Fibroblast of skin of left quadriceps (primary cell): ENCODE results near the gene MACC1.

ENCODE experiments used
- DNase-seq, 2 experiments: peaks; one replicate each; pipeline ENCODE4 v3.0.0-alpha.2; 2013; ENCODE audit warnings: low read depth in 2 of 2

MACC1 gene, protein sequence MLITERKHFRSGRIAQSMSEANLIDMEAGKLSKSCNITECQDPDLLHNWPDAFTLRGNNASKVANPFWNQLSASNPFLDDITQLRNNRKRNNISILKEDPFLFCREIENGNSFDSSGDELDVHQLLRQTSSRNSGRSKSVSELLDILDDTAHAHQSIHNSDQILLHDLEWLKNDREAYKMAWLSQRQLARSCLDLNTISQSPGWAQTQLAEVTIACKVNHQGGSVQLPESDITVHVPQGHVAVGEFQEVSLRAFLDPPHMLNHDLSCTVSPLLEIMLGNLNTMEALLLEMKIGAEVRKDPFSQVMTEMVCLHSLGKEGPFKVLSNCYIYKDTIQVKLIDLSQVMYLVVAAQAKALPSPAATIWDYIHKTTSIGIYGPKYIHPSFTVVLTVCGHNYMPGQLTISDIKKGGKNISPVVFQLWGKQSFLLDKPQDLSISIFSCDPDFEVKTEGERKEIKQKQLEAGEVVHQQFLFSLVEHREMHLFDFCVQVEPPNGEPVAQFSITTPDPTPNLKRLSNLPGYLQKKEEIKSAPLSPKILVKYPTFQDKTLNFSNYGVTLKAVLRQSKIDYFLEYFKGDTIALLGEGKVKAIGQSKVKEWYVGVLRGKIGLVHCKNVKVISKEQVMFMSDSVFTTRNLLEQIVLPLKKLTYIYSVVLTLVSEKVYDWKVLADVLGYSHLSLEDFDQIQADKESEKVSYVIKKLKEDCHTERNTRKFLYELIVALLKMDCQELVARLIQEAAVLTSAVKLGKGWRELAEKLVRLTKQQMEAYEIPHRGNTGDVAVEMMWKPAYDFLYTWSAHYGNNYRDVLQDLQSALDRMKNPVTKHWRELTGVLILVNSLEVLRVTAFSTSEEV

DNA sequence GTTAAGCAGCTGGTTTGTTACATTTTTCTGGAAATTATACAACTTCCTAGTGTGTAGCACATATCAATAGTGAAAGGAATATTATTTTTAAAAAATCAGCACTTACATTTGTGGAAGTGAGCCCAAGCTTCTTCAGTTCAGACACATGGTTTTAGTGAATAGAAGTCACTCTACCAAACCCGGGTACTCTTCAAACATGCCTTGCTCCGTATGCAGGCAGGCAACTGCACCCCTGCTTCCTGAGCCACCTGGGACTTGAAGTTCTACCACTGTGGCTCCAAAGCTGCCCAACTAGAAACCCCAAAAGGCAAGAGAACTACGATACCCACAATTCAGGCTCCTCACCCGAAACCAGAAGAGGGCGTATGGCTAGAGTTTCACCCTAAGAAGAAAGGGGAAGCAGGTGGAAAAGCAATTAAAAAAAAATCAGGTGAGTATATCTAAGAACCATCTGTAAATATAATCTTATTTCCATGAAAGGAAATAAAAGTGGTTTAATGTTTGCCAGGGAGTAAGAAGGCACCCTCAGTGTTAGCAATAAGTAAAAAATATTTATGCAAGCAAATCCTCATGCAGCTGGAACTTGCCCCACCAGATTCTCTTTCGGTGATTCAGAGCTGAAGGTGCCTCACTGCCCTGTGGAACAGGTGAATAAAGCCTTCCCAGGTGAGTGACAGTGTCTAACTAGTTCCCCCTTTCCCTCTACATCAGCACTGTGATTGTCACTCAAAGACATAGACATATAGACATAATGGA is at the start of gene MACC1:
Gene MACC1, minus strand, starts transcription at position 192 of the 756 bp plus-strand sequence. CDS start 55,522 bp downstream, outside the sequence.
- no peak for DNase-seq

DNA sequence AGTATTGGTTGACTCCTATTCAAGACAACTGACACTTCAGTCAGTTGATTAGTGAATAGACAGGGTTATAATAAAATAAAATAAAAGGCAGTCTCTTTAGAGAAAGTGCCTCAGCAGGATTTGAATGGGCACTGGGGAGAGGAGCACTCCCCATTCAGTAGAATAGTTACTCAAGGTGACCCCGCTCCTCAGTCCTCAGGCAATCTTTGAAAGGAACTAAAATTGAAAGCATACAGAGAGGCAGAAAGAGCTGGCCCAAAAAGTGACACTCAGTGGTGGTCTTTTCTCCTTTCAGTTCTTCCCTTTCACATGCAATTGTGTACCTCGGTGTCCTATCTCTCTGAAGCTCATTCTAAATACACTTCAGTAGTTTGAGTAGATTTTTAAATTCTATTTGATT is 47.4 kb upstream of the MACC1 start:
- no peak for DNase-seq

DNA sequence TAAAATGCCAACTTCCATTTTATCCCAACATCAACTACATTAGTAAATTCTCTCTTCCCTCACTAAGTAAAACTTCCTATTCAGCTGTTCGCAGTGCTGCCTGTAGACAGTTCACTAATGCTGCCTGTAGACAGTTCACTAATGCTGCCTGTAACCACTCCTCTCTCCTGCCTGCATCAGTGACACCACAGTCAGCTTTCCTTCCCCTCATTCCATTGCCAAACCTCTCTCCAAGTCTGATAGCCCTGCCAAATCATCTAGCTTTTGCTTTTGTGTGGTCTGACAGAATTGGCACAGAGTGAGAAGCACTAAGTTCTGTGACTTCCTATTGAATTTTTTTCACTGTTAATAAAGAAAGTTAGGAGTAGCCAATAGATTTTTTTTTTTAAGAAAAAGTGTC is 43.0 kb upstream of the MACC1 start:
- DNase-seq, result no peak

DNA sequence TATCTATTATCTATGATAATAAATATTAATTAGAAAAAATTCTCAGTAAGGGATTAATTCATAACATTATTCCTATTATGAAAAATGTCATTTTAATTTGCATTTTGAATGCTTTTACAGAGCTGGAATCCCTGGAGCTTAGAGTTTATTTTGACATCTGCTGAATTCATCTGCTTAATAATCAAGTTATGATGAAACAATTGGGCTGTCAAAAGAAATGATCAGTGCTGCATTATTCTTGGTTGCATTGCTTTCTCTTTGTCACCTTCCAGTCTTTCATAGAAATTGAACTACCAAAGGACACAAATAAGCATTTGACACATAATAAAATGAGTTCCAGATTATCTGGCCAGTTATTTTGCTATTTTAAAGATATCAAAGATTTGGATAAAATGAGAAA is 40.0 kb upstream of the MACC1 start:
- no peak for DNase-seq

DNA sequence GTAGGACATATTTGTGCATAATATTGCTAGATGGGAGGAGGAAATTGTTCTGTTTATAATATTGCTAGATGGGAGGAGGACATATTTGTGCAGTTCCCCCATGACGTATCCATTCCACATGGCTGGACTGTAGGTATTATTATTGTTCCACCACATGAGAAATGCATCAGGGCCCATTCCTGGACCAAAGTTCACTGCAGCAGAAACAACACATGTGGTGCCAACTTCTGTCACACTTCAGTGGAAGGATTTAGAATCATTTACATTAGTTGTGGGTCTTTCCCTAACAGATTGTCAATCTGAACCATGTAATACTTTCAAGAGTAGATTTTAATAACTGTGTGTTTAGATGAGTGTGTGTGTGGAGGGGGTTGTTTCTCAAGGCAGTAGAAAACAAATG is 32.7 kb upstream of the MACC1 start:
- no peak for DNase-seq

DNA sequence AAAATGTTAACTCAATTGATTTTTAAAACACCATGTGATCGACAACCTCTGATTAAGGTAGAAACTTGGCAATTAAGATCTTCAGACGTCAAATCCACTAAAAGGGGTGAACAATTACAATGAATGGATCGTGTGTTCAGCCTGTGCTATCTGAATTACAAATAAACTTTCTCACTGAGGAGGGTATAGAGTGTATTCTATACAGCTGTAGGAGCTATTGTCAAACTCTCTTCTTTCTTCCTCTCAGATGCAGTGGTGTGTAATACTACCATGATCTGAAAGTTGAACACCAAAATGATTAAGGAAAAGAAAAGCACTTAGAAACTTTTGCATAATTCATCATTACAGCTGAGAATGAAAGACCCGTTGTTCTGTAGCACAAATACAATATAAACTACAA is 32.2 kb upstream of the MACC1 start:
- no peak for DNase-seq

DNA sequence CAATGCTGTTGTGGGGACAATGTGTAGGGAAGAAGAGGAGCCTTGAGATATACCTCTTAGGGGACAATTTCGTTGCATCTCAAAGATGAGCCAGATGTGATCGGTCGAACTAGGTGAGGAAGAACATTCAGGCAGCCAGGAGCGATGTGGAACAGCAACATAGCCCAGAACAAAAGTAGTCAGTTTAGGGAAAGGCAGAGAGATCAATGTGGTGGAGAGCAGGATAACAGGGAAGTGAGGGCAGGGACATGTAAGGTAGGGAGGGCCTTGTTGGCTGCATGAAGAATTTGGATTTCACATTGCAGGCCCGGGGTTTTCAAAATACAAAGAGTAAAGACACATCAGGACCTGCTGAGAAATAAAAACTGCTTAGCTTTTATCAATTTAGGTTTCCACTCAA is 29.1 kb upstream of the MACC1 start:
- no peak for DNase-seq

DNA sequence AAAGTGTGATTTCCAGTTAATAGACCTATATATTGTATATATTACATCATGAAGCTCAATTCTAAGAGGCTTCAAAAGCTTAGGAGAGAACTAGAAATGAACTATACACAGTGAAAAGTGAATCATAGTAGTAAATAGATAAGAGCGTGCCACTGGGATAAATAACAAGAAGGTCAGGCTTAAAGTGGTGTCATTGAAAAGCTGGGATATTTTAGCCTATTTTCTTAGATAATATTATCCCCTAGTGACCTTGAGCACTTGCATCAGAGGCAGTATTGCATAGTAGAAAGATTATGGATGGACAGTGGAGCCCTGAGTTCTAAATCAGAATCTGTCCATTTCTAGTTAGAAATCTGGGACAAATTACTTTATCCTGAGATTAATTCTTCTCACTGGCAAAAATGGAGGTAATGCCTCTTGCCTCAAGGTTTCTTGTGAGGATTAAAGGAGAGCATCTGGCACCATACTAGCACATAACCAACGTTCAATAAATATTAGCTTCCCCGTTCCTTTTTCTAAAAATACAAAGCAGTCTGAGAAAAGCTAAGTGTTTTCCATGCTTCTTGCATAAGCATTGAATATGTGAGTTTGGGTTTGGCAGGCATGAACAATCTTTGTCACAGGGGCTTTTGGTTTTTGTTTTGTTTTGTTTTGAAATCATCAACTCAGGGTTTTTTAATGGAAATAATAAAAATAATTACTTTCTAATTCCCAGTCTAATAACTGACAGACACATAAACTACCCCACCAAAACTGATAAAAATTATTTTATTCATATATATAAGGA is 27.3 kb upstream of the MACC1 start:
- DNase-seq, result no peak

DNA sequence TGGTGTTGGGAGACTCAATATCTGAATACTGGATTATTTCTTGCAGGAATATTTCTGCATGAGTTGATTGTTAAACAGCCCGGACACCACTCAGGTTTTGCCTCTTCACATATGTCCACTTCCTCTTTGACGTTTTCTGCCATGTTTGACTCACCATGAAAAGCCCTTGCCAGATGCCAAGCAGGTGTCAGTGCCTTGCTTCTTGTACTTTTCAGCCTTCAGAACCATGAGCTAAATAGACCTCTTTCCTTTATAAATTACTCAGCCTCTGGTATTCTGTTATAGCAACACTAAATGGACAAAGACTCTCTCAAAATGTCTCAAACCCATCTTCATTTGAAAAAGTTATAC is 24.7 kb upstream of the MACC1 start:
- DNase-seq, result no peak

DNA sequence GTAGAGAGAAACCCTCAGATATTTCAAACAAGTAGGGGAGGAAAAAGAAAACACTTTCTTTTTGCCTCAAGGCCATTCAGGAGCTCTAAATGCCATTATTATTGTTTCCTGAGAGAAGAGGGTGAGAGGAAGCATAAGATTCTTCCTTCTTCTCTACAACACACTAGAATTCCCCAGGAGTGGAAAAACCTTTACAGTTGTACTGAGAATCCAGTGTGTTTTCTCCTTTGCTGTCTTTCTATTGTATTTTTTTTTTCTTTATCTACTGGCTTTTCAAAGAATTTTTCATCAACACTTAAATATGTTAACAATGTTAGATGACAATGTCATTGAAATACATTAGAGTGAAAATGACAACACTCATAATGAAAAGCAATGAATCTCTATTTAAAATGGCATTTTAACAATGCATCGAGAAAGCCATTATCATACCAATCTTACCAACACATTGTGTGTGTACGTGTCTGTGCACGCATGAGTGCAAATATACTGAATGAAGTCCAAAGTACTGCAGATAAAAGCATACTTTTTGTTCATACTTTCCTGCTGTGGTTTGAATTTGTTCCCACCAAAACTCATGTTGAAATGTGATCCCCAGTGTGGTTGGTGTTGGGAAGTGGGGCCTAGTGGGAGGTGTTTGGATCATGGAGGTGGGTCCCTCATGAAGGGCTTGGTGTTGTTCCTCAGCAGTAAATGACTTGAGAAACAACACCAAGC is 24.2 kb upstream of the MACC1 start:
- peak; percentile 94 to 95 for DNase-seq

DNA sequence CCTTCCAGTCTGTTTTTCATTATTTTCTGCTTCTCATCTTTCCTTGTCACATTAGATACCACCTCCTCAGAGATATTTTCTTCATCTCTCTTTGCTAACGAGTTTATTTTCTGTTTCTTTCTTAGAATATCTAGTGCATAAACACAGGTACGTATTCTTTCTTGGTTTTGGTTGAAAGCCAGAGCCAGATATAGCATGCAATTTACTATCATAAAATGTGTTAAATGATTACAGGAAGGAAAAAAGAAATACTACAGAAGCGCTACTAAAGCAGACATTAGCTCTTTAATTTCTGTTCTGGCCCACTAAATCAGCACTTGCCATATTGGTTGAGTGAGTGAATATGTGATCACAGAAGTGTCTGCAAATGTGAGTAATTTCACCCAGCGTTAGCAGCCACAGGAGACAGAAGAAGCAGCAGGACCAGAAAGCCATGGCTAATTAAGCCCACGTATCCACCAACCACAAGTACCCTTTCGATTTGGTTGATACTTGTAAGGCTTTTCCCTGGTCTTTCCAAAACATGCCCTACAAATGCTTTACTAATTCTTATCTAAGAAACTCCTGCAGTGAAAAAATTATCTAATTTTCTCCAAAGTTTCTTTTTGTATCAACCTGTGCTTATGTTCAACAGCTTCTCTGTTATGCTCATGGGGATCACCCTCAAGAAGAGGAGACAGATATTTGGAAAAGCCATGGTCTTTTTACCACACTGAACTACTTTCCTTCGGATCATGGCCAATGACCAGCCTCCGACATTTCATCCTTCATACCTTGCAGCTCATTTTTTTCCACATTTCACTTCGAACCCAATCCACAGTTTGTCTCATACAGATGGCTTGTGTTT is 23.1 kb upstream of the MACC1 start:
- no peak for DNase-seq

DNA sequence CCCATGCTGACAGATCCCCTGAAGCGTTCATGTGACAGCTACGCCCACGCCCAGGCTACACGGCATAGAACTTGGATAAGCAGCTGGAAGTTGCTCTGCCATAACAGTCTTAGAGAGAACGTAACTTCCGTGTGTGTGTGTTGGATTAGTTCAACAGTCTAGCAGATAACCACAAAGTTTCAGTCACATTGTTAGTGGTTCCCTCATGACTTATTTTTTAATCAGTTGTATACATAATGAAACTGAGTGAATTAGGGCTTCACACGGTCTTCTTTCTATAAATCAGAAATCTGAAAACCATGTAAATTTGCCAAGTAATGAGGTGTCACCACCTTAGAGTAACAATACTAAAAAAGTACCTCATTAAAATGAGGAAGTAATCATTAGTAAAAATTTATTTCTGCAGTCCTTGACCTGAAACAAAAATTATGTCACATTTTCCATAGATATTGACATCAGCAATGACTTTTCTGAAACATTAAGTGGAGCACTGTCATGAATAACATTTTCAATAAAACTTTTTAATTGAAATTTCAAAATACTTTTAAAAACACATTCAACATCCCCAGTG is 21.7 kb upstream of the MACC1 start:
- DNase-seq, result no peak

DNA sequence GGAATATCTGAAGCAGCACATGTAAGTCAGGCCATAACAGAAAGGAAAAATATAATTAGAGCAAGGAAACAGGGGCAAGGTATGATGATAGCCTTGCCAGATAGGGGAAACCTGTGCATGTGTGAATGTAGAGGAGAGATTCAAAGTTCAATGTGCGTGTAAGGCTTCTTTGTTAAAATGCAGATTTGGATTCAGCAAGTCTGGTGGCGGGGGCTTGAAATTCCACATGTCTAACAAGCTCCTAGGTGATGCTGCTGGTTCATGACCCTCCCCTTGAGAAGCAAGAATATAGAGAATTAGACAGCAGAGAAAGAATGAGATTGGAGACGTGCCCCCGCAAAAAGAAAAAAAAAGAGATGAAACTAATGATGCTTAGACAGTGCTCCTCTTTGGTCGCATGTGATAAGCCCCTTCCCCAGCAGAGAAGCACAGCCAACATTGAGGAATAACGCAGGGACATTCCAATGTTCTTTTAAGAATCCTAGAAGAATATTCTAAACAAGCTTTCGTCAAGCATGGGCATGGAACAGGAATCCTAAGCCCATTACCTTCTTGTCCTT is 21.1 kb upstream of the MACC1 start:
- no peak for DNase-seq

DNA sequence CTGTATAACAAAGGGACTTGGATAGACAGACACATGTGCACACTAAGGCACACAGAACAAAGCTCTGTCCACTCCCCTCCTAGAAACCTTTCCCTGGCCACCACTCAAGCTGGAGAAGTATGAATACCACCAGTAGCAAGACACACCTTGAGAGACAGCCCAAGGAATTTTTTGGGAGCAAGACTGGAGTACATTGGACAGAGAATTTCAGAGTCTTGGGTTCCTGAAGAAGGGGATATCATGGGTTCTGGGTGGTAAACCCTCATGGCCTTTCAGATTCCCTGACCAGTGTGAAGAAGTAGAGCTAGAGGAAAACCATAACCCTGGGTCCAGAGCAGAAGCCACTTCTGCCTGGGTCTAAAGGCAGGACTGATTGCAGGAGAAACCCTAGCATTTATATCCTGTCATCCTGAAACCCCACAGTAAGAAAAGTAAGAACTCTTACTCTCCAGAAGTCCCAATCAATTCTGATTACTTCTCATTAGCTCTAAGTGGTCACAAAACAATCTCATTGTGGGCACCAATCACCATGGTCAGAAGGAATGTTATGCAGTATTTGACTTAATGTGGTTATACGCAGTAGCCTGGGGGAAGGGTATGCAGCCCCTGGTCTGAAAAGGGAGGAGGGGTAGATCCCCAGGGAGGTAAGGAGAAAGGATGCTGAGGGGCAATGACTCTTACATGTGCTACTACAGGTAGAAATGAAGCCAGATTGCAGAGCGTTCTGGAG is 20.4 kb upstream of the MACC1 start:
- DNase-seq, result no peak

DNA sequence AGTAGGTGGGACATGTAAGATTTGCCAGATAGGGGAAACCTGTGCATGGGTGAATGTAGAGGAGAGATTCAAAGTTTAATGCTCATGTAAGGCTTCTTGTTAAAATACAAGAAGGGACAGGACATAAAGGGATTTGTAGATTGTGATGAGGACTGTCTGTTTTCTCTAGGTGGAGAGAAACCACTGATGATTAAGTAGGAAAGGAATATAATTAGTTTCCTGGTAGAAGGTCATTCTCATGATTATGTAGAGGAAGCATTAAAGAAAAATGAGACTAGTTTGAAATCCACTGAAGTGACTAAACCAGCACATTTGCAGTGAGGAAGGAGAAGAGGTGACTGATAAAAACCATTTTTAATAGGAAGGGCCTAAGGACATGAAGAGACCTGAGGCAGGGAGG is 19.6 kb upstream of the MACC1 start:
- DNase-seq, result no peak

DNA sequence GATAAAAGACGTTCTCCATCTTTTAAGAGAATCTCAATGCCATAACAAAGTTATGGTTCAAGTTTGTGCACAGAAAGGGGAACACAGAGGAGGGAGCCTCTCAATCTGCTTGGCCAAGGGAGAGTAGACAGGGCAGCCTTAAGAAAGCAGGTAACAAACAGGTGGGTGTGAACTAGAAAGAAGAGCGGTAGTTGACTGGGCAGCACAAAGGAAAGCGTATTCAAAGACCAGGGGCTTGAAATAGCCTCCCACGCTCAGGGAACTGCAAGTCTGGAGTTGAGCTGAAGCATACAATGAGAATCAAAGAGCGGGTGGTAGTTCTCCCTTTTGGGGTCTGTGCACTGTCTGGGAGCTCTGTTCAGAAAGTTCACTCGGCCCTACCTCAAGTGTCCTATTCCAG is 18.9 kb upstream of the MACC1 start:
- no peak for DNase-seq

DNA sequence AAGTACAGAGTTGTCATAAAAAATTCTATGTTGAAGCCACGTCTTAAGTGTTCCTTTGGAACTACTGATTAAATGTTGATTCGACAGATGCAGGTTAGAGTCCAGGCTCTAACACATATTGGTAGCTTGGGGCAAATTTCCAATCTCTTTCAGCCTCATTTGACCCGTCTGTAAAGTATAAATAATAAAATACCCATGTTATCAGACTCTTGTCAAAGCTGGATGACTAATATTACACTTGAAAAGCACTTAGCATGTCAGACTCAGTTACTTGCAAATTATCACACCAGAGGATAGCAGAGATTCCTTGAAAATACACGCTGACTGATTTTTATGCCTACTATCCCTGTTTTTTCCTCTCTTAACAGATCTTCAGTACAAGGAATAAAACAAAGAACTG is 18.1 kb upstream of the MACC1 start:
- no peak for DNase-seq

DNA sequence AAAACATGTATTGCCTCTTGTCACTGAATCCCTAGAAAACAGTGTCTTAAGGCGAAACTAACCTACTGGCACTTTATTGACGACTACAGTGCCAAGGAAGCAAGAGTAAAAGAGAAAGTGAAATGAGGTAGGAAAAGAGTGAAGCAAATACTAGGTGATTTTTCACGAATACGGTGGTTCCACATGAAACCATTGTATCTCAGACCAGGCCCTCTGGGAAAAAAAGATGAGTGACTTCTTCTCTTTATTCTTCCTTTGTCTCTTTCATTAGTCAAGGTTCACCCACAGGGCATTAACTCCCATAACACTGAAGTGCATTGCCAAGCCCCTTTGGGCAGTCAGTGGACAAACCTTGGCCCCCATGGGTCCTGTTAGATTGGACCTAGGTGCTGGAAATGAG is 16.2 kb upstream of the MACC1 start:
- DNase-seq, result no peak

DNA sequence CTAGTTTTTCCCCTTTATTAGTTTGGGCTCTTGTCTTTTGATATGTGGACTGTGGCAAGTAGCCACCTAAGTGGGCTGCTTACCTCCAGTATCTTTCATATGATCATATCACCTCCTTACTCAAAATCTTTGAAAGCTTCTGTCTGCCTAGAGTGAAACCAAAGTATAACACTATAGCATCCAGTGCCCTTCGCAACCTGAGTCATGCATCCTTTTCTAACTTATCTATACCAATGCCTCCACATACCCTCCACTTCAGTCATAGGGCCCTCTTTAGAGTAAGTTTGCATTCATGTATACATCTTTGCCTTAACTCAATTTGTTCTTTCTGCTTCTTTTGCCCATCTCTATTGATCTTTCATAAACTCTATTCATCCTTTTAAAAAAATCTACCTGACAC is 15.7 kb upstream of the MACC1 start:
- no peak for DNase-seq
